GM19043 (cell line): ENCODE data around the gene DNAJB2.
A peak's percentile ranks its signal among the peaks of the same experiment; 100 is the strongest.
"Not testable (repeated sequence)": the region's sequence is repeated elsewhere in the genome, so short reads cannot be mapped to it uniquely, and the experiment has no call there.

ENCODE experiments used
- ATAC-seq: cut with Tn5 transposase; IDR thresholded peaks from one replicate; pipeline ENCODE4 v1.9.1; 2021; ENCODE audit warnings: low read depth; ENCODE audit not compliant: unreplicated experiment

The DNAJB2 gene

GRCh38 chr2:219297766-219298456, 18.7 kb downstream of the DNAJB2 start:
- no peak for ATAC-seq

GRCh38 chr2:219298759-219299371, 19.7 kb downstream of the DNAJB2 start:
- ATAC-seq = peak; percentile 57

DNA sequence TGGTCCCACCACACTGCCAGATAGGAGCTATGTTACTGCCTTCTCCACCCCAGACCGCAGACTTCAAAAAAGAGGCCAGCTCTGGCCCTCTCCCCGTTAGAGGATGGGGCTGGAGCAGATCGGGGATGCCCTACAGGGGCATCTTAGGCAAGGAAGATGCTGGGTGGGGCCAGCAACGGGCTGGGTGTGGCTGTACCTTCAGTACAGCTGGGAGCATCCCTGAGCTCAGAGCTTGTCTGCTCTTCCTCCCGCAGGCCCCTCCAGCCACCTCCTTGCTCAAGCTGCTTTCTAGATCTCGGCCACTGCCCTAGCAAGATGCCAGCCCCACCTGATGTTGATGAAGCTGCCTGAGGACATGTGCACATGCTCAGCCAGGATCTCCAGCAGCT, 20.2 kb downstream of the DNAJB2 start:
- ATAC-seq = no peak

GRCh38 chr2:219300022-219300421, 20.9 kb downstream of the DNAJB2 start:
- no peak for ATAC-seq

DNA sequence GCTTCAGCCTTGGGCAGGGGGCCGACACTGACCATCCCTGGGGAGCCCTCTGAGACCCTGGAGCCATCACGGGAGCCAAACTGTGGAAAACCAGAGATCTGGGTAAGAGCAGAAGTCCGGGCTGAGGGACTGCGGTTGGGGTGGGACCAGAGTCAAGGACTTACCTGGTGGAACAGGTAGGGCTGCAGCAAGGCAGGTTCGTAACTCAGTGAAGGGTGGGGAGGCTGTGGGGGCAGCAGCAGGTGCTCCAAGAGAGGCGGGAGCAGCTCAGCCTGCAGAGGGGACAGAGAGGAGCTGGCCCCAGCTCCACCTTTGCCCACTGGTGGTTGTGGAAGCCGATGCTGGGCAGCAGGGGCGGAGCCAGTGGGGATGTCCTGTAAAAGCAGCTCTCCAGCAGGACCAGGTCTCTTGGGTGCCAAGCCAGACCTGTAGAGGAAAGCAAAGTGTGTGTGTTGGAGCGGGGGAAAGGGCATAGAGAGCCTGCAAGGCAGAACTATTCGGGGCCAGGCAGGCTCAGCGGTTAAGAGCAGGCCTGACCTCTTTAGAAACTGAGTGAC, 23.3 kb downstream of the DNAJB2 start:
- no peak for ATAC-seq

GRCh38 chr2:219304223-219304622, 25.1 kb downstream of the DNAJB2 start:
- ATAC-seq = no peak

DNA sequence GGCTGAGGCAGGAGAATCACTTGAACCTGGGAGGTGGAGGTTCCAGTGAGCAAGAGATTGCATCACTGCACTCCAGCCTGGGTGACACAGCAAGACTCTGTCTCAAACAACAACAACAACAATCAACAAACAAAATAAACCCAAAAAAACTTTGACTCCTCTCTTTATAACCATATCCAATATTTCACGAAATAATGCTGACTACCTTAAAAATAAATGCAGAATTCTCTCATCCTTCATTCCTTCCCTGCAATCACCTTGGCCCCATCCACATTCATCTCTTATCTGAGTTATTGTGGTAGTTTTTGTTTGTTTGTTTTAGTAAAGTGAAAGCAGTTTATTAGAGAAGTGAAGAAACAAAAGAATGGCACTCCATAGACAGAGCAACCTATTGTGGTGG, 26.9 kb downstream of the DNAJB2 start:
- ATAC-seq = no peak

GRCh38 chr2:219308142-219309101, 29.3 kb downstream of the DNAJB2 start:
- ATAC-seq = no peak

- ATAC-seq = no peak
These were observed 30.1 kb downstream of the DNAJB2 start, which contains the start of gene PTPRN for GRCh38 chr2:219309278-219309677. PTPRN (minus strand) TSS chr2:219309401; CDS start chr2:219309332, 69 bp downstream.

- not testable (repeated sequence) for ATAC-seq
These were observed 33.6 kb downstream of the DNAJB2 start for GRCh38 chr2:219312683-219313263.

GRCh38 chr2:219314804-219315468, 35.8 kb downstream of the DNAJB2 start:
- ATAC-seq = no peak

DNA sequence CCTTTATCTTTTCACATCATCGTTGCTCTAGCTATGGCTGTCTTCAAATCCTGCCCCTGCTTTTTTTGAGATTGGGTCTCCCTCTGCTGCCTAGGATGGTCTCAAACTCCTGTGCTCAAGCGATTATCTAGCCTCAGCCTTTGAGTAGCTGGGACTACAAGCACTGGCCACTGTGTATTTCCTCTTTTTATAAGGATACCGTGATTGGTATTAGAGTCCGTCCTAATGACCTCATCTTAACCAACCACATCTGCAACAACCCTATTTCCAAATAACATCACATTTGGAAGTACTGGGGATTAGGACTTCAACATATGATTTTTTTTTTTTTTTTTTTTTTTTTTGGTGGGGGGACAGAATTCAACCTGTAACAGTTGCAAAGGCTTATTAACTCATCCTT, 44.3 kb downstream of the DNAJB2 start:
- no peak for ATAC-seq

GRCh38 chr2:219325136-219325535, 46.0 kb downstream of the DNAJB2 start:
- ATAC-seq = no peak

DNA sequence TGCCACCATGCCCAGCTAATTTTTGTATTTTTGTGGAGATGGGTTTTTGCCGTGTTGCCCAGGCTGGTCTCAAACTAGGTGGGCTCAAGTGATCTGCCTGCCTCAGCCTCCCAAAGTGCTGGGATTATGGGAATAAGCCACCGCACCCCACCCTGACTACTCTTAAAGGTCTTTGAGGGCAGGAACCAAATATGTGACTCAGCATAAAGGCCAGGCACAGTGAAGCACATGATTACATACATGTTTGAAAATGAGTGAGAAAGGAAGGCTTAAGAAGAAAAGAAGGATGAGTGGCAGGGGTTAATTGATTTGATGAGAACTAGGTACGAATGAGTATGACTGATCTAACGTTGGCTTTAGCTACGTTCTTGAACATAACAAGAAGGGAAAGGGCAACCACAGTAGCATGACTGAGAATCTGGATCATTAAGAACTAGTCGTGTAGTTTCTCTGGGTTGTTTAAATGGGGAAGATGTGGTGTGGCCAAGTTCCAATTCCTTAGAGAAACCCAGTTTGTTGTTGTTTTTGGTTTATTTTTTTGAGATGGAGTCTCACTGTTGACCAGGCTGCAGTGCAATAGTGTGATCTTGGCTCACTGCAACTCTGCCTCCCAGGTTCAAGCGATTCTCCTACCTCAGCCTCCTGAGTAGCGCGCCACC, 46.6 kb downstream of the DNAJB2 start:
- no peak for ATAC-seq

DNA sequence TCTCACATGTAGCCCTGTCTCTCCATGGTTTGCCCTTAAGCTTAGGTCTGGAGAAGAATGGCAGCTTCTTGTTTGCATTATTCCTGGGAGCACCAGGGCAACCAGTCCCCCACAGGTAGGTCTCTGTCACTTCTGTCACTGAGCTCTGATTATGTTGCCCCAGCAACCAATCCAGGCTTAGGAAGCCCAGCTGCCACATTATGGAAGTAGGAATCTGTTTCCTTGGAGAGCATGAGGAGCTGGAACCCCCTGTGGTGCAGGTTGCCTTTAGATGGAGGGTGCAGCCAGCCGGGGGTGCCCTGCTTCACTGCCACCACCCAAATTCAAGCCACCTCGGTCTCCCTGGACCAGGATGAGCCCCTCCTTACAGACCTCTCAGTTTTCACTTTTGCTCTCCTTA, 48.6 kb downstream of the DNAJB2 start:
- ATAC-seq = no peak

- no peak for ATAC-seq
These were observed 52.5 kb downstream of the DNAJB2 start for GRCh38 chr2:219331560-219332213.

GRCh38 chr2:219332542-219332941, 53.4 kb downstream of the DNAJB2 start, which contains the start of gene RESP18:
RESP18 (minus strand) TSS chr2:219332744.
- no peak for ATAC-seq

- no peak for ATAC-seq
These were observed 54.9 kb downstream of the DNAJB2 start for GRCh38 chr2:219334076-219334475.

- ATAC-seq = no peak
These were observed 56.2 kb downstream of the DNAJB2 start for GRCh38 chr2:219335373-219335786.
